HCT116 (cell line): ENCODE results near the gene STING1. TPM values are rescaled to one million over a fixed set of nuclear protein-coding genes. Genes with fewer than 3 reads are reported as not detected.

ENCODE experiments used
- ATAC-seq: fragments of 200-7000 bp; cut with Tn5 transposase; 2 replicates; pipeline ENCODE4 v1.9.1; 2020; ENCODE audit warnings: mild to moderate bottlenecking, moderate library complexity
- BruUV-seq: library from RNA; stranded (reverse); fragments of 400-500 nt; replicated peaks from 2 replicates; lab custom pipeline; 2021; lab: Mats Ljungman, UMichigan
- CTCF ChIA-PET: fragments of 300-600 bp; sonication (Branson Sonifier 250); formaldehyde crosslinking; loops from one replicate; lab custom pipeline; 2021; ENCODE audit warnings: antibody characterized with exemption; lab: Charles Lee
- POLR2A ChIA-PET: fragments of 300-600, 350-600 bp; sonication (Branson Sonifier 250); formaldehyde crosslinking; loops from one replicate; lab custom pipeline; 2021; ENCODE audit warnings: antibody characterized with exemption; lab: Charles Lee
- RAD21 ChIA-PET, 2 experiments: fragments of 300-600 bp; sonication (Branson Sonifier 250); formaldehyde crosslinking; loops; one replicate each; lab custom pipeline; 2023; ENCODE audit warnings: low total read pairs in 2 of 2; ENCODE audit not compliant: uncharacterized antibody in 2 of 2, unreplicated experiment in 2 of 2, low non-redundant PET in 1 of 2; lab: Charles Lee
- DNase-seq: peaks from one replicate; pipeline ENCODE4 v3.0.0-alpha.2; 2010; ENCODE audit warnings: low read depth, low spot score
- H2AFZ ChIP-seq: fragments of 200-600 bp; shearing (Covaris generic), sonication (generic); 2 replicates; pipeline ENCODE4 v1.6.1; 2017; ENCODE audit warnings: low read depth, mixed run types, mixed read lengths, antibody characterized with exemption, low read length; ENCODE audit not compliant: poor library complexity, severe bottlenecking
- H3K27ac ChIP-seq: 2 replicates; pipeline ENCODE4 v1.5.1; 2012; ENCODE audit warnings: low read depth, low read length
- H3K27me3 ChIP-seq: fragments of 200-600 bp; sonication (generic); 2 replicates; pipeline ENCODE4 v1.6.1; 2016; ENCODE audit warnings: mixed run types, low read length, mixed read lengths; ENCODE audit not compliant: insufficient read depth
- H3K36me3 ChIP-seq, 2 experiments: fragments of 200-500 bp in 1 of 2; fragments of 200-600 bp in 1 of 2; sonication (Bioruptor generic) in 1 of 2; sonication (generic) in 1 of 2; 2 replicates each; pipeline versions ENCODE4 v1.5.1 to v1.6.1; 2014 to 2016; ENCODE audit warnings: low read length in 2 of 2, inconsistent platforms in 1 of 2, mixed read lengths in 1 of 2, mixed run types in 1 of 2; ENCODE audit not compliant: insufficient read depth in 2 of 2, control insufficient read depth in 1 of 2
- H3K4me1 ChIP-seq, 2 experiments: fragments of 200-600 bp in 1 of 2; sonication (generic) in 1 of 2; 2 replicates each; pipeline versions ENCODE4 v1.5.1 to v1.6.1; 2012 to 2017; ENCODE audit warnings: low read length in 2 of 2, inconsistent platforms in 1 of 2, mild to moderate bottlenecking in 1 of 2, mixed read lengths in 1 of 2, mixed run types in 1 of 2, moderate library complexity in 1 of 2; ENCODE audit not compliant: insufficient read depth in 2 of 2, control insufficient read depth in 1 of 2
- H3K4me2 ChIP-seq: fragments of 200-600 bp; sonication (generic); 2 replicates; pipeline ENCODE4 v1.6.1; 2017; ENCODE audit warnings: mixed run types, low read length, mixed read lengths
- H3K4me3 ChIP-seq, 2 experiments: fragments of 200-600 bp in 1 of 2; sonication (generic) in 1 of 2; replicated peaks in 1 of 2; 2 replicates each; pipeline ENCODE4 v1.5.1; 2011 to 2016; ENCODE audit warnings: low read length in 2 of 2, control low read depth in 1 of 2, low read depth in 1 of 2, mild to moderate bottlenecking in 1 of 2, mixed read lengths in 1 of 2, mixed run types in 1 of 2
- H3K79me2 ChIP-seq: fragments of 200-600 bp; sonication (generic); 2 replicates; pipeline ENCODE4 v1.6.1; 2017; ENCODE audit warnings: mild to moderate bottlenecking, mixed run types, low read length, moderate library complexity, mixed read lengths; ENCODE audit not compliant: insufficient read depth
- H3K9ac ChIP-seq: fragments of 200-600 bp; sonication (generic); 2 replicates; pipeline ENCODE4 v1.6.1; 2016; ENCODE audit warnings: low read length, mixed read lengths
- H3K9me2 ChIP-seq: fragments of 200-600 bp; sonication (generic), shearing (Covaris generic); 2 replicates; pipeline ENCODE4 v1.6.1; 2017; ENCODE audit warnings: mixed run types, mild to moderate bottlenecking, moderate library complexity; ENCODE audit not compliant: insufficient read depth
- H3K9me3 ChIP-seq, 2 experiments: fragments of 200-500 bp in 1 of 2; fragments of 200-600 bp in 1 of 2; sonication (Bioruptor generic) in 1 of 2; sonication (generic) in 1 of 2; 2 replicates each; pipeline ENCODE4 v1.6.1; 2014 to 2017; ENCODE audit warnings: low read length in 2 of 2, mixed read lengths in 2 of 2, inconsistent platforms in 1 of 2, low read depth in 1 of 2, mild to moderate bottlenecking in 1 of 2, mixed run types in 1 of 2, moderate library complexity in 1 of 2; ENCODE audit not compliant: control insufficient read depth in 1 of 2, insufficient read depth in 1 of 2
- H4K20me1 ChIP-seq: fragments of 200-600 bp; sonication (generic), shearing (Covaris generic); 2 replicates; pipeline ENCODE4 v1.6.1; 2017; ENCODE audit warnings: mixed run types, mild to moderate bottlenecking, moderate library complexity; ENCODE audit not compliant: insufficient read depth
- CBX3 ChIP-seq: IDR thresholded peaks from 2 replicates; pipeline ENCODE4 v1.6.1; 2012; ENCODE audit warnings: low read depth
- CEBPB ChIP-seq: IDR thresholded peaks from 2 replicates; pipeline ENCODE4 v1.6.1; 2012; ENCODE audit warnings: low read depth
- EGR1 ChIP-seq: IDR thresholded peaks from 2 replicates; pipeline ENCODE4 v1.6.1; 2012; ENCODE audit warnings: low read depth
- ELF1 ChIP-seq: IDR thresholded peaks from 2 replicates; pipeline ENCODE4 v1.6.1; 2012; ENCODE audit warnings: low read depth, borderline replicate concordance
- EZH2 ChIP-seq: fragments of 200-600 bp; sonication (generic); IDR thresholded peaks from 2 replicates; pipeline ENCODE4 v1.6.1; 2017; ENCODE audit warnings: antibody characterized with exemption, mixed run types
- EZH2phosphoT487 ChIP-seq: fragments of 200-600 bp; IDR thresholded peaks from 2 replicates; pipeline ENCODE4 v1.6.1; 2018; ENCODE audit warnings: antibody characterized with exemption, borderline replicate concordance
- FOSL1 ChIP-seq: IDR thresholded peaks from 2 replicates; pipeline ENCODE4 v1.6.1; 2012; ENCODE audit warnings: low read depth
- JUND ChIP-seq: IDR thresholded peaks from 2 replicates; pipeline ENCODE4 v1.6.1; 2012
- POLR2A ChIP-seq: IDR thresholded peaks from 2 replicates; pipeline ENCODE4 v1.7.0; 2011; ENCODE audit warnings: borderline replicate concordance; ENCODE audit not compliant: insufficient read depth, insufficient read length; ENCODE audit errors: extremely low read depth
- POLR2AphosphoS5 ChIP-seq: IDR thresholded peaks from 2 replicates; pipeline ENCODE4 v1.6.1; 2011; ENCODE audit warnings: mild to moderate bottlenecking, low read depth, low read length, moderate library complexity
- RAD21 ChIP-seq: IDR thresholded peaks from 2 replicates; pipeline ENCODE4 v1.6.1; 2012; ENCODE audit warnings: low read depth, mild to moderate bottlenecking
- SIN3A ChIP-seq: IDR thresholded peaks from 2 replicates; pipeline ENCODE4 v1.6.1; 2012; ENCODE audit warnings: low read depth
- SP1 ChIP-seq: IDR thresholded peaks from 2 replicates; pipeline ENCODE4 v1.6.1; 2012; ENCODE audit warnings: low read depth
- TCF7L2 ChIP-seq: IDR thresholded peaks from 2 replicates; pipeline ENCODE4 v1.7.0; 2011; ENCODE audit warnings: borderline replicate concordance, inconsistent platforms; ENCODE audit not compliant: insufficient read depth, insufficient read length; ENCODE audit errors: extremely low read depth
- ZBTB33 ChIP-seq: IDR thresholded peaks from 2 replicates; pipeline ENCODE4 v1.6.1; 2011; ENCODE audit warnings: mild to moderate bottlenecking, low read length, moderate library complexity; ENCODE audit not compliant: insufficient replicate concordance; ENCODE audit errors: extremely low read depth
- ZFX ChIP-seq: fragments of 450-650 bp; IDR thresholded peaks from 2 replicates; pipeline ENCODE4 v1.6.1; 2017
- ZNF274 ChIP-seq: fragments of 200-500 bp; sonication (Bioruptor generic); IDR thresholded peaks from 2 replicates; pipeline ENCODE4 v1.6.1; 2014; ENCODE audit warnings: mild to moderate bottlenecking, low read depth, low read length, inconsistent platforms
- intact Hi-C: fragments of 100-400 bp; cut with micrococcal nuclease; formaldehyde crosslinking; loops from 2 replicates; pipeline ENCODE4 v1.10.0; 2022
- total RNA-seq: library from RNA; stranded (reverse); gene quantifications from one replicate; pipeline ENCODE4 v1.2.1, GENCODE V29; 2021; ENCODE audit not compliant: unreplicated experiment
- TF ChIP-seq, protein P1 (sequence below): IDR thresholded peaks from 2 replicates; pipeline ENCODE4 v1.6.1; 2012
- TF ChIP-seq, protein P2 (sequence below): IDR thresholded peaks from 2 replicates; pipeline ENCODE4 v1.6.1; 2012; ENCODE audit warnings: low read depth
- TF ChIP-seq, protein P3 (sequence below): IDR thresholded peaks from 2 replicates; pipeline ENCODE4 v1.6.1; 2012

The STING1 gene
- total RNA-seq, 1 experiment from 2014 or later: 17.7 TPM

GRCh38 chr5:139494832-139495231, 12.3 kb upstream of the STING1 start:
- BruUV-seq: no TSS peak
- no peak overlapping the region for H3K27ac ChIP-seq
- ChIA-PET CTCF (interaction anchor here (1.3 to 3.2 kb wide), 2 partner anchors 19 to 74 kb away, joined by 3 to 13 read pairs; no protein-coding TSS in a partner anchor), RAD21 (no interaction called here), POLR2A (interaction anchor here (2.2 kb wide), 1 partner anchor 12 kb away, joined by 6 read pairs; the partner anchor contains the start of gene STING1)
- no peaks in the 10 kb centered on the region for H3K9me3 ChIP-seq
- H3K4me3 ChIP-seq: no peak overlapping the region
- H3K79me2 ChIP-seq: no peaks in the 10 kb centered on the region
- no peaks in the 10 kb centered on the region for H3K36me3 ChIP-seq
- ATAC-seq (no peak), DNase-seq (no peak)
- TF ChIP-seq EGR1: no peak
- TF ChIP-seq ZFX: no peak
- no peak for TF ChIP-seq EZH2phosphoT487
- no peak for TF ChIP-seq RAD21
- no peak for TF ChIP-seq POLR2A
- no peak for TF ChIP-seq TCF7L2
- TF ChIP-seq, protein P1, sequence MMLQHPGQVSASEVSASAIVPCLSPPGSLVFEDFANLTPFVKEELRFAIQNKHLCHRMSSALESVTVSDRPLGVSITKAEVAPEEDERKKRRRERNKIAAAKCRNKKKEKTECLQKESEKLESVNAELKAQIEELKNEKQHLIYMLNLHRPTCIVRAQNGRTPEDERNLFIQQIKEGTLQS: no peak
- no peak for TF ChIP-seq SP1
- no peak for TF ChIP-seq FOSL1
- TF ChIP-seq CEBPB: no peak
- no peak for TF ChIP-seq CBX3
- TF ChIP-seq EZH2: no peak
- no peak for TF ChIP-seq ZNF274
- TF ChIP-seq ZBTB33: no peak
- TF ChIP-seq SIN3A: no peak
- TF ChIP-seq, protein P2, sequence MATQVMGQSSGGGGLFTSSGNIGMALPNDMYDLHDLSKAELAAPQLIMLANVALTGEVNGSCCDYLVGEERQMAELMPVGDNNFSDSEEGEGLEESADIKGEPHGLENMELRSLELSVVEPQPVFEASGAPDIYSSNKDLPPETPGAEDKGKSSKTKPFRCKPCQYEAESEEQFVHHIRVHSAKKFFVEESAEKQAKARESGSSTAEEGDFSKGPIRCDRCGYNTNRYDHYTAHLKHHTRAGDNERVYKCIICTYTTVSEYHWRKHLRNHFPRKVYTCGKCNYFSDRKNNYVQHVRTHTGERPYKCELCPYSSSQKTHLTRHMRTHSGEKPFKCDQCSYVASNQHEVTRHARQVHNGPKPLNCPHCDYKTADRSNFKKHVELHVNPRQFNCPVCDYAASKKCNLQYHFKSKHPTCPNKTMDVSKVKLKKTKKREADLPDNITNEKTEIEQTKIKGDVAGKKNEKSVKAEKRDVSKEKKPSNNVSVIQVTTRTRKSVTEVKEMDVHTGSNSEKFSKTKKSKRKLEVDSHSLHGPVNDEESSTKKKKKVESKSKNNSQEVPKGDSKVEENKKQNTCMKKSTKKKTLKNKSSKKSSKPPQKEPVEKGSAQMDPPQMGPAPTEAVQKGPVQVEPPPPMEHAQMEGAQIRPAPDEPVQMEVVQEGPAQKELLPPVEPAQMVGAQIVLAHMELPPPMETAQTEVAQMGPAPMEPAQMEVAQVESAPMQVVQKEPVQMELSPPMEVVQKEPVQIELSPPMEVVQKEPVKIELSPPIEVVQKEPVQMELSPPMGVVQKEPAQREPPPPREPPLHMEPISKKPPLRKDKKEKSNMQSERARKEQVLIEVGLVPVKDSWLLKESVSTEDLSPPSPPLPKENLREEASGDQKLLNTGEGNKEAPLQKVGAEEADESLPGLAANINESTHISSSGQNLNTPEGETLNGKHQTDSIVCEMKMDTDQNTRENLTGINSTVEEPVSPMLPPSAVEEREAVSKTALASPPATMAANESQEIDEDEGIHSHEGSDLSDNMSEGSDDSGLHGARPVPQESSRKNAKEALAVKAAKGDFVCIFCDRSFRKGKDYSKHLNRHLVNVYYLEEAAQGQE: no peak
- no peak for TF ChIP-seq ELF1
- TF ChIP-seq JUND: no peak
- TF ChIP-seq, protein P3, sequence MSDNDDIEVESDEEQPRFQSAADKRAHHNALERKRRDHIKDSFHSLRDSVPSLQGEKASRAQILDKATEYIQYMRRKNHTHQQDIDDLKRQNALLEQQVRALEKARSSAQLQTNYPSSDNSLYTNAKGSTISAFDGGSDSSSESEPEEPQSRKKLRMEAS: no peak
- TF ChIP-seq POLR2AphosphoS5: no peak
- H3K27me3 ChIP-seq: no peaks in the 10 kb centered on the region
- H2AFZ ChIP-seq: peak overlapping the region; percentile 1
- H3K9me2 ChIP-seq: no peaks in the 10 kb centered on the region
- intact Hi-C loops: no loop called here
- H3K4me1 ChIP-seq: peaks cover 9 to 30% of the 10 kb centered on the region in 2 experiments
- H3K4me2 ChIP-seq: no peak overlapping the region
- no peak overlapping the region for H3K9ac ChIP-seq
- no peaks in the 10 kb centered on the region for H4K20me1 ChIP-seq
